AG04450 (cell line): ENCODE measurements around the gene NECAB3. TPM values are rescaled to one million over a fixed set of nuclear protein-coding genes. Genes with fewer than 3 reads are reported as not detected.

Source experiments
- CTCF ChIA-PET: fragments of 300-600, 350-600 bp; formaldehyde crosslinking; extraction: SDS; loops from one replicate; lab custom pipeline; 2022; ENCODE audit warnings: antibody characterized with exemption, inconsistent platforms; lab: Charles Lee
- POLR2A ChIA-PET: fragments of 350-600 bp; formaldehyde crosslinking; extraction: SDS; loops from one replicate; lab custom pipeline; 2021; ENCODE audit warnings: antibody characterized with exemption, inconsistent platforms; lab: Yijun Ruan, JAX
- DNase-seq: peaks from one replicate; pipeline ENCODE4 v3.0.0-alpha.2; 2011; ENCODE audit warnings: low read depth, low spot score
- H3K27ac ChIP-seq: one replicate; pipeline ENCODE4 v1.5.1; 2012; ENCODE audit warnings: low read depth, low read length, control low read depth
- H3K27me3 ChIP-seq: one replicate; pipeline ENCODE4 v1.6.0; 2012; ENCODE audit warnings: low read length; ENCODE audit not compliant: control insufficient read depth, insufficient read depth
- H3K4me3 ChIP-seq: 2 replicates; pipeline ENCODE4 v1.5.1; 2011; ENCODE audit warnings: mild to moderate bottlenecking, low read depth, low read length, control low read depth
- H3K9me3 ChIP-seq: 2 replicates; pipeline ENCODE4 v1.5.1; 2012; ENCODE audit warnings: low read length; ENCODE audit not compliant: control insufficient read depth, insufficient read depth
- polyA plus RNA-seq: library from polyadenylated mRNA; depleted of rRNA; stranded (reverse); fragments of >200 nt; gene quantifications from 2 replicates; pipeline ENCODE4 v1.2.3, GENCODE V29; 2011
- TF ChIP-seq, protein P1 (sequence below): IDR thresholded peaks from 2 replicates; pipeline ENCODE4 v1.5.1; 2011; ENCODE audit warnings: low read depth, low read length, control low read depth, inconsistent platforms

Gene NECAB3
- polyA plus RNA-seq, 1 experiment, result 11.7 TPM

DNA sequence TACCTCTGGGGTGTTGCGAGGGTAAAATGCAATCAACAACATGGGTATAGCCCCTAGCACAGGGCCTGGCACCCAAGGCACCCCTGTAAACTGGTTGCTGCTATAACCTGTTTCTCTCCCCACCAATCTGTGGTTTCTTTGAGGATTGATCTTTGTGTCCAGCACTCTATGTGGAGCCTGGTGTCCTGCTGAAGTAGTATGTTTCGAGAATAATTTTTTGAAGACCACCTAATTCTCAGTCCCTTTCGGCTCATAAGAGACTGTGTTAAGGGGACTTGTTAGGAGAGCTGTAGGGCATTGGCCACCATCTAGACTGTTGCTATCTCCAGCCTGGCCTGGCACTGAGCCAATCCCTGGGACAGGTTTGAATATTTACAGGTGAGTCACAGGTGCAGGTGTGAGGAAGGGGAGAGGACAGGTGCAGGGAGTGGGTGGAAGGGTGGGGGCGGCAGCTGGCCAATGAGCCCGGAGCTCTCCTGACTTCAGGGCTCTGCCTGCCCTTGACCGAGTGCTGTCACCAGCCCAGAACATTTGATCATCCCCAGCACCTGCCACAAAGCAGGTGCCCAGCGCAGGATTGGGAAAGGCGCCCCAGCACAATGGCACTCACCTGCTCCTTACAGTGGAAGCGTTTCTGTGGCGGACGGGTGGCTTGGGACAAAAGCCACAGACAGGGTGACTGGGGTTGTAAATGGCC is 20.2 kb downstream of the NECAB3 start:
- Histone ChIP-seq H3K9me3 (no peaks in the 10 kb centered on the region), H3K27ac (no peak overlapping the region), H3K27me3 (no peaks in the 10 kb centered on the region), H3K4me3 (no peak overlapping the region)
- ChIA-PET POLR2A (interaction anchor here (1.0 to 1.7 kb wide), 3 partner anchors 10 to 14 kb away, joined by 4 to 10 read pairs (median 5); partner anchors contain the start of gene ACTL10), CTCF (interaction anchor here (0.6 to 2.8 kb wide), 13 partner anchors 9 to 278 kb away, joined by 3 to 13 read pairs (median 4); partner anchors contain the start of genes ACTL10 and C20orf144)
- DNase-seq, result no peak
- TF ChIP-seq, protein P1, sequence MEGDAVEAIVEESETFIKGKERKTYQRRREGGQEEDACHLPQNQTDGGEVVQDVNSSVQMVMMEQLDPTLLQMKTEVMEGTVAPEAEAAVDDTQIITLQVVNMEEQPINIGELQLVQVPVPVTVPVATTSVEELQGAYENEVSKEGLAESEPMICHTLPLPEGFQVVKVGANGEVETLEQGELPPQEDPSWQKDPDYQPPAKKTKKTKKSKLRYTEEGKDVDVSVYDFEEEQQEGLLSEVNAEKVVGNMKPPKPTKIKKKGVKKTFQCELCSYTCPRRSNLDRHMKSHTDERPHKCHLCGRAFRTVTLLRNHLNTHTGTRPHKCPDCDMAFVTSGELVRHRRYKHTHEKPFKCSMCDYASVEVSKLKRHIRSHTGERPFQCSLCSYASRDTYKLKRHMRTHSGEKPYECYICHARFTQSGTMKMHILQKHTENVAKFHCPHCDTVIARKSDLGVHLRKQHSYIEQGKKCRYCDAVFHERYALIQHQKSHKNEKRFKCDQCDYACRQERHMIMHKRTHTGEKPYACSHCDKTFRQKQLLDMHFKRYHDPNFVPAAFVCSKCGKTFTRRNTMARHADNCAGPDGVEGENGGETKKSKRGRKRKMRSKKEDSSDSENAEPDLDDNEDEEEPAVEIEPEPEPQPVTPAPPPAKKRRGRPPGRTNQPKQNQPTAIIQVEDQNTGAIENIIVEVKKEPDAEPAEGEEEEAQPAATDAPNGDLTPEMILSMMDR, result no peak

DNA sequence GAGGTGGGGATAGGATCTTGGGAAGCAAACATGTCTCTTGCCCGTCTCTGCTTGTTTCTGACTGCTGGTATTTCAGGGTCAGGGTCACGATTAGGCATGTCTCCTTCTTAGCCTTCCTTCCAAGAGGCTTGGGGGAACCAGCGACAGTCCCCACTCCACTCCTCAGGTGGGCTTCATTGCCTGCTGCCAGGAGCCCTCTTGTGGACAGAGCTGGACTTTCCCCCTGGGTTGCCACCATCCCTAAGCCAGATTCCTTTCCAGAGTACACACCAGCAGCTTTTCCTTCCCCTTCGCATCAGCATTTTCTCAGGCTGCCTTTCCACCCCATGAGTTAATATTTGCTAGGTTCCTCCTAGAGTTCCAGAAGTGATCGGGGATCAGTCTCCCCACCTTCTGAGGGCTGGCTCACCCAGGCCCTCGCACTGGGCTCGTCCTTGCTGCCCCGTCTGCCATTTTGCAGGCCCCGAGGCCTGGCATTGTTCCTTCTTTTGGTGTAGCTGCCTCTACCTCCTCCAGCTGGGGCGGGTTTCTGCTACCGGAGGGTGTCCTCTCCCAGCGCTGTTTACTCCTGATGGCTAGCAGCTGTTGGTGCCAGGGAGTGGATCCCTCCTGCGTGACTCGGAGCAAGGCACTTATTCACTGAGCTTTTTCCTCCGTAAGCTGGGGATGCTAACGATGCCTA is 20.9 kb downstream of the NECAB3 start:
- Histone ChIP-seq H3K27me3 (no peaks in the 10 kb centered on the region), H3K4me3 (no peak overlapping the region), H3K27ac (peak overlapping the region; percentile 25), H3K9me3 (no peaks in the 10 kb centered on the region)
- POLR2A ChIA-PET, result interaction anchor here (1.0 to 1.7 kb wide), 3 partner anchors 10 to 15 kb away, joined by 4 to 10 read pairs (median 5); partner anchors contain the start of gene ACTL10
- no peak for DNase-seq
- TF ChIP-seq, protein P1, result peak; percentile 97
- CTCF ChIA-PET, result interaction anchor here (0.6 to 2.8 kb wide), 15 partner anchors 10 to 277 kb away, joined by 3 to 13 read pairs (median 4); partner anchors contain the start of genes ACTL10 and C20orf144

DNA sequence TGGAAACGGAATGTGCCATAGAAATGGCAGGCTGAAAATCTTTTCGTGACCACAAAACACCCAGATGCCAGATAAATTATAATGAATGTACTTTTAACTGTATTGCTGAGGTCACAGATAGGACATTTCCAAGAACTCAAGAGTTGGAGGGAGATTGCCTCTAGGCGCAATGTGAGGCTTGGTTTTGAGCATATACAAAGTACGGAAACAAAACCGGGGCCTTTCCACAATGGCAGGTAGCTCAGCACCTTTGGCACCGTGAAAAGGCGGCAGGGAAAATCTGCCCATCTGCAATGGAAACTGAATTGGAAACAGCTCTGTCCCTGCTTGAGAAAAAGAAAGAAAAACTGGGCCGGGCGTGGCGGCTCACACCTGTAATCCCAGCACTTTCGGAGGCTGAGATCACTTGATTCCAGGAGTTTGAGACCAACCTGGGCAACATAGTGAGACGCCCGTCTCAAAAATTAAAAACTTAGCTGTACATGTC is 22.6 kb downstream of the NECAB3 start:
- TF ChIP-seq, protein P1, result no peak
- Histone ChIP-seq H3K27ac (no peak overlapping the region), H3K9me3 (no peaks in the 10 kb centered on the region), H3K27me3 (no peaks in the 10 kb centered on the region), H3K4me3 (no peak overlapping the region)
- ChIA-PET CTCF (interaction anchor here (1.1 to 1.4 kb wide), 2 partner anchors 191 to 194 kb away, joined by 4 read pairs; no protein-coding TSS in a partner anchor), POLR2A (interaction anchor here (0.6 kb wide), 1 partner anchor 1226 kb away, joined by 7 read pairs; no protein-coding TSS in a partner anchor)
- DNase-seq, result no peak

DNA sequence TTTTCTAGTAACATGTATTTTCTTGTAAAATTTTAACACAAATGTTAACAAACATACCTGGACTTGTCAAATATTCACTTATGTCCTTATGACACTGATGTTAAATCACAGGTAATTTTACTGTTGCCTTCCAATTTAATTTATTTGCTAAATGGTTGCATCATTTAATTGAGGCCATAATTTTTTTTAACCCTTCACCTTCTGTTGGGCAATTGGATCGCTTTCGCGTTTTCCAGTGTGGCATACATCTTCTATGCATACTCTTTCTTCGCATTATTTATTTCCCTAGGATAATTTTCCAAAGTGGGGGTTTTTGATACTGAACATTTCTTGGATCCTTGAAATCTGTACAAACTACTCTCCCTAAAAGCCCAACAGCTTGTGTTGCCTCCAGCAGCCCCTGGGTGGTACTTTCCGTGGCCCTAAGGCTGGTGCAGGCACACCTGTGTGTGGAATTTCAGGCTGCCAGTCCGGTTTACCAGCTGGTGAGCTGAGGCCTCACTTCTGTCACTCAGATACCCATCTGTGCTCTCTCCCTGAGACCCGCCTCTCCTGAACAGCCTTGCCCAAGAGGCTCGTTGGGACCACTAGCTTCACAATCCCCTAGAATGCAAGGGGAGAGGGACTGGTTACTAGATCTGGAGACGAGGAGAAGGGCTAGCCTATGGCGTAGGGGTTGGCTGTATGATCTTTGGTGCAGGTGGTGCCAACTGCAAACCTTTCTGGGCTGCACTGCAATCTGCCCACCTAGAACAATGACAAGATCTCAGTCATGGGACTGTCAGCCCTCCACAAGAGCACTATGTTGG is 23.3 kb downstream of the NECAB3 start:
- DNase-seq, result no peak
- TF ChIP-seq, protein P1, result no peak
- H3K27me3 ChIP-seq, result no peaks in the 10 kb centered on the region
- POLR2A ChIA-PET, result no interaction called here
- H3K4me3 ChIP-seq, result no peak overlapping the region
- CTCF ChIA-PET, result interaction anchor here (1.1 kb wide), 1 partner anchor 191 kb away, joined by 4 read pairs; no protein-coding TSS in a partner anchor
- H3K9me3 ChIP-seq, result no peaks in the 10 kb centered on the region
- H3K27ac ChIP-seq, result no peak overlapping the region
